ENCODE data around the gene SFT2D3. TPM values are rescaled to one million over a fixed set of nuclear protein-coding genes. Genes with fewer than 3 reads are reported as not detected.

The SFT2D3 gene
- total RNA-seq, 1 experiment from 2014 or later = 9.7 TPM

GRCh38 chr2:127700527-127701192, 637 bp upstream of the SFT2D3 start:
- DNase-seq (ENCODE audit: low read depth, low spot score) = no peak
- in situ Hi-C loops (cut with HindIII; ENCODE audit: low pct_unique_long_range_greater_than_20kb, low sequenced_read_pairs) = no loop called here

- peak; percentile 56 for DNase-seq (ENCODE audit: low read depth, low spot score)
Observed at GRCh38 chr2:127701651-127702394, 526 bp downstream of the SFT2D3 start.

GRCh38 chr2:127702395-127703009, 1.2 kb downstream of the SFT2D3 start:
- in situ Hi-C loops (cut with HindIII; ENCODE audit: low pct_unique_long_range_greater_than_20kb, low sequenced_read_pairs) = no loop called here
- no peak for DNase-seq (ENCODE audit: low read depth, low spot score)

More at GRCh38 chr2:127701651-127702394, 526 bp downstream of the SFT2D3 start:
- in situ Hi-C loops (cut with HindIII; ENCODE audit: low pct_unique_long_range_greater_than_20kb, low sequenced_read_pairs) = no loop called here

- in situ Hi-C loops (cut with HindIII; ENCODE audit: low pct_unique_long_range_greater_than_20kb, low sequenced_read_pairs) = no loop called here
- DNase-seq (ENCODE audit: low read depth, low spot score) = no peak
Observed at GRCh38 chr2:127703282-127703681, 2.0 kb downstream of the SFT2D3 start.

GRCh38 chr2:127704641-127705390, 3.5 kb downstream of the SFT2D3 start:
- DNase-seq (ENCODE audit: low read depth, low spot score) = no peak
- in situ Hi-C loops (cut with HindIII; ENCODE audit: low pct_unique_long_range_greater_than_20kb, low sequenced_read_pairs) = no loop called here

GRCh38 chr2:127705391-127706065, 4.2 kb downstream of the SFT2D3 start:
- DNase-seq (ENCODE audit: low read depth, low spot score) = no peak
- in situ Hi-C loops (cut with HindIII; ENCODE audit: low pct_unique_long_range_greater_than_20kb, low sequenced_read_pairs) = no loop called here

GRCh38 chr2:127706215-127706990, 5.1 kb downstream of the SFT2D3 start:
- no peak for DNase-seq (ENCODE audit: low read depth, low spot score)
- in situ Hi-C loops (cut with HindIII; ENCODE audit: low pct_unique_long_range_greater_than_20kb, low sequenced_read_pairs) = no loop called here

- in situ Hi-C loops (cut with HindIII; ENCODE audit: low pct_unique_long_range_greater_than_20kb, low sequenced_read_pairs) = no loop called here
- no peak for DNase-seq (ENCODE audit: low read depth, low spot score)
Observed at GRCh38 chr2:127707890-127708648, 6.8 kb downstream of the SFT2D3 start.

GRCh38 chr2:127709336-127709735, 8.0 kb downstream of the SFT2D3 start:
- DNase-seq (ENCODE audit: low read depth, low spot score) = no peak

GRCh38 chr2:127712999-127713398, 11.7 kb downstream of the SFT2D3 start:
- DNase-seq (ENCODE audit: low read depth, low spot score) = no peak
- in situ Hi-C loops (cut with HindIII; ENCODE audit: low pct_unique_long_range_greater_than_20kb, low sequenced_read_pairs) = no loop called here

More at GRCh38 chr2:127709336-127709735, 8.0 kb downstream of the SFT2D3 start:
- in situ Hi-C loops (cut with HindIII; ENCODE audit: low pct_unique_long_range_greater_than_20kb, low sequenced_read_pairs) = no loop called here

GRCh38 chr2:127713562-127713961, 12.3 kb downstream of the SFT2D3 start:
- in situ Hi-C loops (cut with HindIII; ENCODE audit: low pct_unique_long_range_greater_than_20kb, low sequenced_read_pairs) = no loop called here
- no peak for DNase-seq (ENCODE audit: low read depth, low spot score)

GRCh38 chr2:127715778-127716449, 14.6 kb downstream of the SFT2D3 start:
- no peak for DNase-seq (ENCODE audit: low read depth, low spot score)
- in situ Hi-C loops (cut with HindIII; ENCODE audit: low pct_unique_long_range_greater_than_20kb, low sequenced_read_pairs) = no loop called here

- DNase-seq (ENCODE audit: low read depth, low spot score) = no peak
- in situ Hi-C loops (cut with HindIII; ENCODE audit: low pct_unique_long_range_greater_than_20kb, low sequenced_read_pairs) = no loop called here
Observed at GRCh38 chr2:127718271-127718670, 17.0 kb downstream of the SFT2D3 start.

GRCh38 chr2:127719301-127720218, 18.3 kb downstream of the SFT2D3 start:
- no peak for DNase-seq (ENCODE audit: low read depth, low spot score)
- in situ Hi-C loops (cut with HindIII; ENCODE audit: low pct_unique_long_range_greater_than_20kb, low sequenced_read_pairs) = no loop called here
